NOMO-1 (cell line): ENCODE data around the gene CDH13.

Source experiments
- DNase-seq, 2 experiments: peaks; one replicate each; lab custom pipeline; 2025; ENCODE audit not compliant: unreplicated experiment in 2 of 2; lab: John Stamatoyannopoulos, UW

Gene CDH13

GRCh38 chr16:82878466-82878865, 251.7 kb downstream of the CDH13 start:
- no peak for DNase-seq

GRCh38 chr16:82880346-82880745, 253.6 kb downstream of the CDH13 start:
- DNase-seq: no peak

DNA sequence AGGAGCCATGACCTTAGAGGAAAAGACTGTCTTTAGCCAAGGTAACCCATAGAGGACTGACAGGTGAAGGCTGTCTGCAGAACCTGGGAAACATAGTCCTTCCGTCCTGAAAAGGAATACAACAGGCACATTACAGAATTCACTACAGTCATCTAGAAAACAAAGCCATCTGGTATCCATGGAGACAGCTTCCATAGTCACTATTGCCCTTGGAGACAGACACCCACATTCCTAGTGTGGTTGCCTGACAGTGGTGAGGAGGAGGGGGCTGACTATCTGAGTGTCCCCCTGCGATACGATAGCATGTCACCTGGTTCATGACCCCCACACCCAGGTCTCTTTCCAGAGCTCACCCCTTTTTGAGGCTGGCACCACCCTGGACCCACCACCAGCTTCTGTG, 254.7 kb downstream of the CDH13 start:
- no peak for DNase-seq

DNA sequence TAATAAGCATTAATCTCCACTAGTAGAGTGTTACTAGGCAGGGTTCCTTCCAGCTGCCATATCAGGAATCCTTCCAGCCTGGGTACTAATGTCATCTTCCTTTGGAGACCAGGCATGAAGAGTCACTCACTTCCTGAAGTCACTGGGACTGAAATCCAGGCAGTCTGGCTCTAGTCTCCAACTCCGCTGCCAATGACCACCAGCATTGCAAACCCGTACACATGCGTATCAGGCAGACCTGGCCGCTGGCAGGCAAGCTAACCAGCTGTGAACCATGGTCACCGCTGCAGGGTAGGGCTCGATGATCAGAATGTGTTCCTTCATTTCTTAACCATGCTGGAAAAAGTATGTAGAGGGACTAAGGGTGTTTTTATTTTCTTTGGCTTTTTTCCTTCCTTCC, 255.5 kb downstream of the CDH13 start:
- DNase-seq: no peak

GRCh38 chr16:82882982-82883835, 256.4 kb downstream of the CDH13 start:
- DNase-seq: no peak

GRCh38 chr16:82884320-82884898, 257.6 kb downstream of the CDH13 start:
- no peak for DNase-seq

DNA sequence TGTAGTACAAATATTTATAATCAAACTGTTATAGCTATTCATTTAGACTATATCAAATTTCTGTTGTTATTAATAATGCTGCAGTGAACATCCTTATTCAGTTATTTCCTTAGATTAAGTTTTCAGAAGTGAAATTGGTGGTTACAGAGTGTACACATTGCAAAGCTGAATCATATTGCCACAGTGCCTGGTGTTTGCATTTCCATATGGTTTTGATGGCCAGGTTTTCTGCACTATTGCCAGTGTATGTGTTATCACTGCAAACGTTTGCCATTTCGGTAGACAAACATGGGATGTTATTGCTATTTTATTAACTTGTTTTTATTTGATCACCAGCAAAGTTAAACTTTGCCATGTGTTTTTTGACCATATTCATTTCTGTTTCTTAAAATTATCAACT, 259.4 kb downstream of the CDH13 start:
- DNase-seq: no peak

DNA sequence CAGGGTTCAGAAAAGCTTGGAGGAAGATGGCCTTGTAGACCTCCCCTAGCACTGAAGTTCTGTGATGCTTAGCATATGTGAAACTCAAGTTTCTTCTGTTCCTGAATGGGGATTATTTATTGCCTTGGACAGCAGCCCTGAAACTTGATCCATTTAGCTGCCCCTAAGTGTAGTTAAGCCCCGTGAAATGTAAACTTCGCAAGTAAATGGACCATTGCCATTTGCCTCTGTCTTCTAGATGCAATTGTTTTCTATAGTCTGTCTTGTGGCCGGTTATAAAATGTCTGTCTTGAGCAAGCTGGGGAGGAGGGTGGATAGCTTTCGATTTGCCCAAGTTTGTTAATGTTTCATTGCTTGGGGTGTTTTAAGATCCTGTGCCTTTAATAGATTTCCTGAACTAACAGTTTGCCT, 261.8 kb downstream of the CDH13 start:
- no peak for DNase-seq

- no peak for DNase-seq
These were observed 264.7 kb downstream of the CDH13 start for GRCh38 chr16:82891424-82891823.

DNA sequence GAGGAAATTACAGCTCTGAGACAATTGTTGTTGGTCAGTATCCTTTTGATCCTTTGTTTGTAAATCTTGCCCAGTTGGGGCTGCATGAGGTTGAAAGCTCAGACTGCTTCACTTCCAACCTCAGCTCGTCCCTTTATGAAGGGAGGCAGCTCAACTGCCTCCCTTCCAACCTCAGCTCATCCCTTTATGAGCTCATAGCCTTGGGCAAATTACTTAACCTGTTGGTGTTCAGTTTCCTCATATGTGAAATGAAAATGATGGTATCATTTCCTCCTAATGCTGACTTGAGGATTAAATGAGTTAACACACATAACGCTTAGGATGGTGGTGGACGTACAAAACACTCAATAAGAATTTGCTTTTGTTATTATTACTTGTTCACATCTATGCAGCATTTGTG, 265.1 kb downstream of the CDH13 start:
- DNase-seq: no peak

DNA sequence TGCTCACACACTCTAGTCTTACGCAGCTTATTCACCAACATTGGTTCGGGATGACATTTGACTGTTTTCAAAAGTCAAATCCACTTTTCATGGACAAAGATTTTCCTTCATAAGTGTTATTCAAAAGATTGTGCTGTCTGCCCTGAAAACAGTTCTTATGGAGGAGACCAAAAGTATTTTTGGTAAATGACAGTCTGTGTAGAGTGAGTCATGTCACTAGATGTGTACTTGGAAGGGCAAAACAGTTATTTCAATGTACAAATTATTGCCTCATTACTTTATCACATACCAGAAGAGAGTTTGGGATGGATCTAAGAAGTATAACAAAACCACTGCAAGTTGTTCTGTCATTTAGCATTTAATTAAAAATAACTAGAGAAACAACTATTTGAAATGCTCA, 265.6 kb downstream of the CDH13 start:
- no peak for DNase-seq

DNA sequence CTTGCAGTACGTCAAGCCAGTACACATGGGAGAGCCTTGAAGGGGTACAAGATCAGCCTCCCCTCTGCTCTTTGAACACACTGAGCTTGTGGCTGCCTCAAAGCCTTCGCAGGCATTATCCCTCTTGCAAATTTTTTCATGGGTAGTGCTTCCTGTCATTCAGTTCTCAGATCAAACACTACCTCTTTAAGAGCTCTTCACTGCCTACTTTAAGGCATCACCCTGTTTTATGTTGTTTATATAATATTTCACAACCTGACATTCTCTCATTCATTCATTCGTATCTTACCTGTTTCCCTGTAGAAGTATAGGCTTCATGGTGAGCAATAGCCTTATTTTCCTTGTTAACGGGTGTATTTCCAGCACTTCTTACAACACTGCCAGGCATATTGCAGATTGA, 269.1 kb downstream of the CDH13 start:
- no peak for DNase-seq

DNA sequence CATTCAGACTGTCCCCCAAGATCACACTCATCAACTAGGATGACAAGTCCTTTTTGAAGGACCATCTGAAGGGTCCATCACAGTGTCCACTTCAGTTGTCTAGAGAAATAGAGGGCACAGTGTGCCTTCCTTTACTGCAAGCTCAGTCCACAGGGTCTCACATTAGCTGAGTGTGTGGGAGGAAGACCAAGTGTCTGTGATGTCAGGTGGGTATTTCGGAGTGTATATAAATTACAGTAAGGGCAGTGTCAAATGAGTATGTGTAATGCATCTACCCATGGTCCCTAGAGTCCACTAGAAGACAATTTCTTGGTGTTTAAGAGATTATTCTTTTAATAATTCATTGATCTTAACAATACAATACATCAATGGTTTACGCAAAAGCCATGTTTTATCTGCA, 272.2 kb downstream of the CDH13 start:
- DNase-seq: no peak

DNA sequence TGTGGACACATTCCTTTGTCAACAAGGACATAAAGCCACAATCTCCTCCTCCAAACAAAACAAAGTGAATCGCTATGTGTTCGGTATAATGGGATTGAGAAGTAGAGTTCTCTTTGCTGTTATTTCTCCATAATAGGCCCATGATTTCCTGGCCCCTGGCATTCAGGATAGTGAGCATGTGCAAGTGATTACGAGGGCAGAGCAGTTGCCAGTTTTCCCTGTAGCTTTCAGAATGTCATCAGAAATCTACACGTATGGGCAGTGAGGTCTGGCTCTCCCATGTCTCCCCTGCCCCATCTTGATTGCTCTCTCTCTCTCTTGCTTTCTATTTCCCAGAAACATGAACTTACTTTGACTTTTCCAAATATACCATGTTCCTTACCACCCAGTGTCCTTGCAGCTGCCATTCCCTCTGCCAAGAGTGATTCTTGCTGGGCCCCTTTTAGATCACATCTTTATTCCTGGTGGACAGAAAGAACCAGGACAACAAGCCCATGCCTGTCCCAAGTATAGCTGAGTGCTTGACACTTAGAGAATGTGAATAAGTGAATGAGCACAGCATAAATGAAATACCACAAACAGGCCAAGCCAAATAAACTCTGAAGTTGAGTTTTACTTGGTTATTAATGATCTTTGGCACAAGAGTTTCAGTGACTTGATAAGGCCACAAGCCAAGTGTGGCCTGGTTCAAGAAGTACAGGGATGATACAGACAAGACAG, 273.1 kb downstream of the CDH13 start:
- DNase-seq: no peak

GRCh38 chr16:82900559-82900958, 273.8 kb downstream of the CDH13 start:
- no peak for DNase-seq

DNA sequence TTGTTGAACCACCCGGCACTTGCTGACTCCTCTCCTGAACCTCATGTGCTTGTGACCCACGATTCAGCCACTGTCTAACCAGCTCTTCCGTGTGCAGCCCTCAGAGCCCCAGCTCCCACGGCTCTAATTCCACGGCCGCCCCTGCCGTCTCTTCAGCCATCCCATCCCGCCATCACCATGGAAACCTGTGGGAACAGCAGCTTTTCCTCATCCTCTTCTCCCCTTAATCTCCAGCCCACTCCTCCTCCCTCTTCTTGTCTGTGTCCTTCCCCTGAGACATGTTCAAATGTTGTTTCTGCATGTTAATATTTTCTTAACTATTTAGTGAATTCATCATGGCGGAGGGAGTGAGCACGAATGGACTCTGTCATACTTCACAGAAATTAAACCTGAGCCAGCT, 285.2 kb downstream of the CDH13 start:
- DNase-seq: no peak

DNA sequence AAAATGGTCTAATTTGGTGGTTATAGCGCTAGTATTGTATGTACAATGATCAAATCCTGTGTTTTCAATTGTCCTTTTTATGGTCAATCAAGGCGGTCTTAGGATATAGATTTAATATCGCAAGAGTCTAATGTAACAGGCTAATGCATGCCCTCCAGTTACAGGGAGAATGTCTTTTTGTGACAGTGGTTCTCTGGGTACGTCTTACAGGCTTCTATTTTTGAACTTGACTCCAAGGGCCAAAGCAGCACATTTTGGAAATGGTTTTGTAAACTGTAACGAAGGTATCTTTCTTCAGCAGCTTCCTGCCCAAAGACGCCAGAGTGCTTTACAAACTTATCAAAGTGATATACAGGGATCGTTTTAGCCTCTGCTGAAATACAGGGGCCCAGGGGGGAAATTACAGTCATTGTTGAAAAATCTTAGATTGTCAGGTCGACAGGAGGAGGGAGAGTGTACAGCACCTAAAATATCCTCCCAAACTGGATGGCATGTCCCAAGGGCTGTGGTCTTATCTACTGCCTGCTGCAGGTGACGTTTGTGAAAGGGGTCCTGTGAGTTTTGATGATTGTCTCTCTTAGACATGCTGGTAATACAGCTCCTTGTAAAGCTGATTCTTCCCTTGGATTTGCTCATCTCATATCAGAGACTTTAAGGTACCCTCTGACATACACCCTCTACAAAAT, 288.5 kb downstream of the CDH13 start:
- no peak for DNase-seq

DNA sequence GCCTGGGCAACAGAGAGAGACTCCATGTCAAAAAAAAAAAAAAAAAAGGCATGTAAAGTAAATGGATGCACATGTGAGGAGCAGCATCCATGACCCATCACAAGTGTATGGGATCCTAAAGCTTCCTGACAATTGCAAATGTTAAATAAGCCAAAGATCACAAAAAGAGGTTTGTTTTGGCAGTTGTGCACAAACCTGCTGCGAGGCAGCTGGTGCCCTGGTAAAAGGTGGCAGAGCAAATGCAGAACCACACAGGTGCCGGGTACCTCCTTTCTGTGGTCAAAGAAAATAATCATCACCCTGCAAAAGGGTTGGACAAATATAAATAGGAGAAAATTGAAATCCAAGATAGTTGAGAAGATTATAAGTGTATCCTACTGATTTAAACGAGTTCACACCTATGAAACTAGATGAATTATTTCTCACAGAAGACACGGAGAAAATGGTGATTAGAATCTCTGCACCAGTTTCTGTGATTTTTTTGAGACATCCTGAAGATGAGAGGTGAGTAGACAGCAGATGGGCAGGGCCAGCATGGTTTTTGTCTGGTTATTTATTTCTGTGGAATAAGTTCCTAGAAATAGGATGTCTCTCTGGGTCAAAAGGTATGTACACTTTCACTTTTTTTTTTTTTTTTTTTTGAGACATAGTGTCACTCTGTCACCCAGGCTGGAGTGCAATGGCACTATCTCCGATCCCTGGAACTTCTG, 291.3 kb downstream of the CDH13 start:
- DNase-seq: no peak

GRCh38 chr16:82924075-82924854, 297.5 kb downstream of the CDH13 start:
- no peak for DNase-seq

GRCh38 chr16:82926500-82926899, 299.7 kb downstream of the CDH13 start:
- no peak for DNase-seq
